Fibroblast of the aortic adventitia (primary cell): ENCODE data around the gene CREB3L2. TPM values are rescaled to one million over a fixed set of nuclear protein-coding genes. Genes with fewer than 3 reads are reported as not detected.

Experiments
- DNase-seq: peaks from one replicate; pipeline ENCODE4 v3.0.0-alpha.2; 2010; ENCODE audit warnings: low read depth
- H3K4me3 ChIP-seq: 2 replicates; pipeline ENCODE4 v1.5.1; 2011; ENCODE audit warnings: low read depth, mild to moderate bottlenecking, control low read depth, low read length, moderate library complexity
- CTCF ChIP-seq: IDR thresholded peaks from 2 replicates; pipeline ENCODE4 v1.5.1; 2011; ENCODE audit warnings: mild to moderate bottlenecking, low read length, control low read depth, inconsistent platforms; ENCODE audit not compliant: insufficient read depth
- total RNA-seq: library from RNA; depleted of rRNA; stranded (reverse); fragments of >200 nt; gene quantifications from 2 replicates; pipeline ENCODE4 v1.2.3, GENCODE V29; 2012; ENCODE audit warnings: low replicate concordance

CREB3L2 gene
- total RNA-seq, 1 donor: 36.8 TPM

- TF ChIP-seq CTCF: no peak
- no peak overlapping the region for H3K4me3 ChIP-seq
- no peak for DNase-seq
These were observed 51.6 kb downstream of the CREB3L2 start for GRCh38 chr7:137950263-137950621.

- no peak for TF ChIP-seq CTCF
- H3K4me3 ChIP-seq: no peak overlapping the region
- DNase-seq: no peak
These were observed 52.2 kb downstream of the CREB3L2 start for GRCh38 chr7:137949416-137950262.

- no peak for DNase-seq
- H3K4me3 ChIP-seq: no peak overlapping the region
- TF ChIP-seq CTCF: no peak
These were observed 53.0 kb downstream of the CREB3L2 start for GRCh38 chr7:137948845-137949330.

GRCh38 chr7:137948083-137948844 is 53.6 kb downstream of the CREB3L2 start:
- TF ChIP-seq CTCF: no peak
- DNase-seq: no peak
- H3K4me3 ChIP-seq: no peak overlapping the region

- no peak overlapping the region for H3K4me3 ChIP-seq
- no peak for DNase-seq
- TF ChIP-seq CTCF: no peak
These were observed 54.8 kb downstream of the CREB3L2 start for GRCh38 chr7:137947046-137947445.

GRCh38 chr7:137946011-137946410 is 55.9 kb downstream of the CREB3L2 start:
- no peak for TF ChIP-seq CTCF
- H3K4me3 ChIP-seq: no peak overlapping the region
- DNase-seq: no peak
